SK-N-DZ (cell line): ENCODE data around the gene GRM8.

Experiments used
- DNase-seq: peaks from one replicate; pipeline ENCODE4 v3.0.0-alpha.2; 2015; ENCODE audit warnings: low spot score
- small RNA-seq, 2 experiments: library from RNA; depleted of rRNA; stranded (forward); fragments of <200 nt; gene quantifications; one replicate each; pipeline ENCODE3, GENCODE V24; 2014

Gene GRM8

DNA sequence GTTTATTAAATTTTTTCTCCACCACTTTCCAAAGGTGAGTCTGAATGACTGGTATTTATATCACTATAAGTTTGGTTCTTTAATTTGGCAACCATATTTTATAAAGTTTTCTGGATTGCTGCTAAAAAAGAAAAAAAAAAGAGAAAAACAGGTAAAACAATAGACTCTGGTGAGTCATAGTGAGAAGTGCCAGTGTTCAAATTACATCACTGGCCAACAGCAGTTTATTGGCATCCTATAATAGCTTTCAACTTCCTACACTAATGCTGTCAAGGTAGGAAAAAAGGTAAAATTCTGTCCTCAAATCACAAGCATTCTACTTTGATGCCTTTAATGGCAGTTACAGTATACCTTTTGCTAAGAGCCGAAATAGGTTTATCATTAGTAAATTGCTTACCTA lies 808.8 kb downstream of the GRM8 start:
- DNase-seq = no peak

DNA sequence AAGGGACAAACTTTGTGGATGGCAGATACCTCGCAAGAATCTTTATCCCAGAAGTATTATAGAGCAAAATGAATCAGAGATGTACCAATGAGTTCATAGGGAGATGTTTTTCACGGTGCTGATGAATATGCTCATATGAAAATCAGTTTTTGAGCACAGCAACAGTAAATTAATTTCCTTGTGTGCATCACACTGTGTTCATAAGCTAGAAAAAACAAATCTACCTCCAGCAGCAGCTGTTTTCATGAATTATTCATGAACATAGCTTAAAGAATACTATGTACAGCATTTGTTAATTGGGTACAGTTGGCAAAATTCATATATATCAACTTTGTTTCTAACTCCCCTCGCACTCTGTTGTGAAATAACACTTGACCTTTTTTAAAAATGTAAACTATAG lies 809.8 kb downstream of the GRM8 start:
- DNase-seq = no peak

GRCh38 chr7:126441745-126442144 lies 811.0 kb downstream of the GRM8 start:
- DNase-seq = no peak

- DNase-seq = no peak
These were observed 812.2 kb downstream of the GRM8 start for GRCh38 chr7:126440542-126440941.

- no peak for DNase-seq
These were observed 816.4 kb downstream of the GRM8 start for GRCh38 chr7:126436213-126436868.

- DNase-seq = no peak
These were observed 826.1 kb downstream of the GRM8 start for GRCh38 chr7:126426652-126427051.

GRCh38 chr7:126424985-126425384 lies 827.8 kb downstream of the GRM8 start:
- DNase-seq = no peak

- no peak for DNase-seq
These were observed 833.7 kb downstream of the GRM8 start for GRCh38 chr7:126419047-126419446.

DNA sequence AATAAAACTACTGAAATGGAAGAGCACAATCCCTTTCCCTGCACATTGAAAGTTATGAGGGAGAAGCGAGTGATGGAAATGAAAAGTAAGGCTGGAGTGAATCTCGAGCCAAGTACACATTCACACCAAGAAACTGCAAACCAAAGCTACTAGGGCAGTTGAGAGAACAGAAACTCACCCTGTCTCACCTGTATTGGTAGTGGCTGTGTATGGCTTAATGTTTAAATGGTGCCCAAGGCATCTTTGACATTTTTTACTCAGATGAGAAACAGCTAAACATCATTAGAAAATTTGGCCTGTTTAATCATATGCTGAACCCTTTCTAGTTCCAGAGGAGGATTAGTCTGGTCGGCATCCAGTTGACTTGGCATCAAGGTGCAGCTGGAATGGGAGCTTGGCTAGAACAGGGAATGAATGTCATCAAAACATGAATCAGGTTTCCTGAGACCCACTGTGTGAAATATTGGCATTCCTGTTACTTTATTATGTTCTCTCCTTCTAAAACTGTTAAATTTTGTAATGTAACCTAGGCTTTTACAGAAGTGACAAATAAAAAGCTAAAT lies 840.8 kb downstream of the GRM8 start:
- DNase-seq = no peak

DNA sequence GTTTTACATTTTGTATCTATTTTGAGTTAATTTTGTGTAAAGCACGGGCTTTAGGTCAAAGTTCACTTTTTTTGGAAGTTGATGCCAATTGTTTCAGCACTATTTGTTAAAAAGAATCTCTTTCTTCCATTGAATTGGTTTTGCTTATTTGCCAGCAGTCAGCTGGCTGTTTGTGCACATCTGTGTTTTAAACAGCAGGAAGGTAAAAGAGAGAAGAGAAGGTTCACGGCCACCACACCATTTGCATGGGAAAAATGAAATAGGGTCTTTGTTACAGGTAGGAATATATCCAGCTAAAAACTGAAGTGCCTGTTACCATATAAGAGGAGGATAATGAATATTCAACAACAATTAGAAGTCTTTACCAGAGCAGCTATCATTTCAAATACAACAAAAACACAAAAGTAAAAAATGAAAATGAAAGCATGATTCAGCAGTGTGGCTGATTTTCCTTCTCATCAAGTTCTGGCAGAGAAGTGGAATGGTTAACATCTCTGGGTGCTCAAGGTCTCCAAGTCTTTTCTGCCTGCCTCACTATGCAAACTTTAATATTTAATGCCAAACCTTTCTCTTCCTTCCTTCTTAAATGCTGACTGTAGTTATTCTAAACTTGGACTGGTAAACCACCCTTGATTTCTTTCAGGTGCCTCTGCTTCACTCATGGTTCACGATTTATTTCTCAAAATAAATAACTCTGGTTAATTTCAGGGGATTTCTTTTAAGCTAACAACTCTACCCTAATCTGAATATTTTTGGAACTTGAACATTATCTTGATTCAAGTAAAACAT lies 841.5 kb downstream of the GRM8 start:
- DNase-seq = no peak

DNA sequence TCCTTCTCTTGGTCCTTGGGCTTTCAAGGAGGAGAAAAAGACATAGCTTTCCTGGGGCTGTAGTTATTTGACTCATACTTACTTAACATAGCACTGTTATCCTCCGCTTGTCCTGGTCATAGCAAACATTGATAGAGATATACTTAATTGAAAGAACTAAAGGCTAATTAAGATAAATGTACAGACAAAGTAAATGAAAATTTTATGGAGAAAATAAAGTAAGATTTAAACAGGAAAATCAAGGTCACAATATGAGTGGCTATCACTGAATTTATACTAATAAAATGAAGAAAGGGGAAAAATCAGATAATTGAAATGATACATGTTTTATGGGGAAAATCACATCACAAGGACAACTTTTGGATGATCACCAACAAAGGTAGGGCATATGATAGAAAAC lies 849.7 kb downstream of the GRM8 start:
- DNase-seq = no peak

GRCh38 chr7:126401918-126402317 lies 850.8 kb downstream of the GRM8 start:
- DNase-seq = no peak

DNA sequence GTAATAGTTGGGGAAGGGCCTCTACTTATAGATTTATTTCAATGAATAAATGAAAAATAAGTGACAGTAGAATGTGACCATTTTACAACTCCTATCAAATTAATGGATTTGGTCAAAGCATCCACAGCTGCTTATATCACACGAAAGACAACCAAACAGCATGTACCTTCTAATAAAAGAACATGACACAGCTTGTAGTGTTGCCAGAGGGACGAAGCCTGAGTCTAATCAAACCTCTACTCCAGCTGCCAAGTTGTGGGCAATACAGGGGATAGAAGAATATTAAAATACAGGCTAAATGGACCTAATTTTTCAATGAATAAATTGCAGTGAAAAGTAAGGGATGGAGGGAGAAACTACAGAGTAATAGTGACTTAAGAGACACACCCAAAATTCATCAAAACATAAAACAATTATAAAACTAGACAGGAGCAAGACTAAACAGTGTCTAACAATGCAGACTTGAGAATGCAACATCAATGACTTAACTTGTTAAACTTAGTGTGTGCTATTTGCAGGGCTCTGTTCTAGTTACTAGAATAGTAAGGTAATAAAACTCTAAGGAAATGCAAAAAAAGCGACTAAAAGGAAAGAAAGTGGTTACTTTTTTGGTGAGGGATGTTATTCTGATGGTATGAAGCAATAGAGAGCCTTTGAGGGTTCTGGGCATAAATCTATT lies 853.8 kb downstream of the GRM8 start:
- DNase-seq = no peak

GRCh38 chr7:126398285-126398684 lies 854.5 kb downstream of the GRM8 start:
- DNase-seq = no peak

DNA sequence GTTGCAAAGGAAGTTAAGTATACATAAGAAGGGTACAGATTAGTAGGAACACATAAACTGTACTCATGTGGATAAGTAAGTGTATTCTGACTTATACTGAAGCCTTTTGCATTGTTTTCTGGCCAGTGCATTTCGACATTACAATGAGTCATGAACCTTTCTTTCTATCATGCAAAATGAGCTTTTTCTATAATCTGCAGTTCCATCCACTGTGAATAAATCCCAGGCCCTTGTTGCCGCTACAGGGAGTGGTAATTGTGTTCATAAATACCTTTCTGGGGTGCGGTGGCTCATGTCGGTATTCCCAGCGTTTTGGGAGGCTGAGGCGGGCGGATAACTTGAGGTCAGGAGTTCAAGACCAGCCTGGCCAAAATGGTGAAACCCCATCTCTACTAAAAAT lies 858.3 kb downstream of the GRM8 start:
- no peak for DNase-seq

Small RNA genes within 50 kb of the gene (small RNA-seq; reads per million reads assigned to genes)
- 3.0 to 69.8 reads per million in 2 experiments for gene MIR592
